NCI-H2081 treated with DMSO at 0.1 percent for 48 hours (cell line): ENCODE results near the gene NDUFA13.

ENCODE experiments used
- DNase-seq: peaks from one replicate; lab custom pipeline; 2025; lab: John Stamatoyannopoulos, UW

The NDUFA13 gene

GRCh38 chr19:19489804-19490204 lies 26.2 kb upstream of the NDUFA13 start:
- DNase-seq, result no peak

GRCh38 chr19:19490214-19490968 lies 25.6 kb upstream of the NDUFA13 start:
- DNase-seq, result peak; percentile 8

- no peak for DNase-seq
These were observed 24.6 kb upstream of the NDUFA13 start for GRCh38 chr19:19491321-19492025.

DNA sequence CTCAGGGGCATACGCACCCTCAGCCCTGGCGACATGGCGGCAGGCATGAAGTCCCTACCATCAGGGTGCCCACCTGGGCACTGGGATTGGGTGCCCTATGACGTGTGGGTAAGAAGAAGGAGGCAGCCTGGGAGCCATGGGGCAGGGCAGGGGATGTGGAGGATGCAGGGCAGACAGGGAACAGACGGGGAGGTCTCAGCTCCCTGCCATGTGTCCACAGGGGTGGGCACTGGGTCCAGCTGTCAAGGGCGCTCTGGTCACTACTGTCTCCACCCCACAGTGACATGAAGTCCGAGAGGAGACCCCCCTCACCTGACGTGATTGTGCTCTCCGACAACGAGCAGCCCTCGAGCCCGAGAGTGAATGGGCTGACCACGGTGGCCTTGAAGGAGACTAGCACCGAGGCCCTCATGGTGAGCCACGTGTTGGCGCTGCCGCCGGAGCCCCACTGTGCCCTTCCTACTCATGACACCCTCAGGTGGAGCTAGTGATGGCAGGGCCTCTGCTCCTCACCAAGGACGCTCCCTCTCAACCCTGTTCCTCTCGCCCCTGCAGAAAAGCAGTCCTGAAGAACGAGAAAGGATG lies 23.9 kb upstream of the NDUFA13 start:
- DNase-seq, result no peak

- no peak for DNase-seq
These were observed 22.0 kb upstream of the NDUFA13 start for GRCh38 chr19:19493841-19494546.

DNA sequence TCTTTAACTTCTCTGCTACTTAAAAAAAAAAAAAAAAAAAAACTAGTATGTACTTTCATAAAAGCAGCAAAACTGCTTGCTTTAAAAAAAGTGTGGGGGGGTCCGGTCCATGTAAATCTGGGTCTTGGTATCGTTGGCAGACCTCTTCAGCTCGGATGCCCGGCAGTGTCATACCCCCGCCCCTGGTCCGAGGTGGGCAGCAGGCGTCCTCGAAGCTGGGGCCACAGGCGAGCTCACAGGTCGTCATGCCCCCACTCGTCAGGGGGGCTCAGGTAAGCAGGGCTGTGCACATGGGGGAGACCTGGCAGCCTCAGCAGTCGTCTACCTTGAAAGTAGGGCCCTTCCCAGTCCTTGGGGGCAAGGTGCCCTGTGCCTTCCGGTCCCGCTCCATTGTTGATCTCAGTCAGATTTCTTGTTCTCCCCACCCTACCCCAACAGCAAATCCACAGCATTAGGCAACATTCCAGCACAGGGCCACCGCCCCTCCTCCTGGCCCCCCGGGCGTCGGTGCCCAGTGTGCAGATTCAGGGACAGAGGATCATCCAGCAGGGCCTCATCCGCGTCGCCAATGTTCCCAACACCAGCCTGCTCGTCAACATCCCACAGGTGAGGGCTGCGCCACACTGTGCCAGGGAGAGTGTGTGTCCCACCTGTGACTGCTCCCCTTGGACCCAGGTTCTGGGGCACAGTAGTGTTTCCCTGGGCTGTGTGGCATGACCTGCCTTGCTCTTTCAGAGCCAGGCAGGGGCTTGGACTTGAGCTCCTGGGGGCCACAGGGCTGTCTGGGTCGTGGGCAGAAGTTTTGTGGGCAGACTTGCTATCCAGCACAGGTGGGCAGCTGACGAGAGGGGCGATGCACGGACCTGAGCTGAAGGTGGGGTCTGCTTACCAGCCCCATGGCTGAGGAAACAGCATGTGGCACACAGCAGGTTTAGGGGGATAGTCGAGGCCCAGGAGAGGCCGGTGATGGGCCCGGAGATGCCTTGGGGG lies 20.1 kb upstream of the NDUFA13 start:
- no peak for DNase-seq

- DNase-seq, result no peak
These were observed 17.6 kb upstream of the NDUFA13 start for GRCh38 chr19:19498255-19498991.

DNA sequence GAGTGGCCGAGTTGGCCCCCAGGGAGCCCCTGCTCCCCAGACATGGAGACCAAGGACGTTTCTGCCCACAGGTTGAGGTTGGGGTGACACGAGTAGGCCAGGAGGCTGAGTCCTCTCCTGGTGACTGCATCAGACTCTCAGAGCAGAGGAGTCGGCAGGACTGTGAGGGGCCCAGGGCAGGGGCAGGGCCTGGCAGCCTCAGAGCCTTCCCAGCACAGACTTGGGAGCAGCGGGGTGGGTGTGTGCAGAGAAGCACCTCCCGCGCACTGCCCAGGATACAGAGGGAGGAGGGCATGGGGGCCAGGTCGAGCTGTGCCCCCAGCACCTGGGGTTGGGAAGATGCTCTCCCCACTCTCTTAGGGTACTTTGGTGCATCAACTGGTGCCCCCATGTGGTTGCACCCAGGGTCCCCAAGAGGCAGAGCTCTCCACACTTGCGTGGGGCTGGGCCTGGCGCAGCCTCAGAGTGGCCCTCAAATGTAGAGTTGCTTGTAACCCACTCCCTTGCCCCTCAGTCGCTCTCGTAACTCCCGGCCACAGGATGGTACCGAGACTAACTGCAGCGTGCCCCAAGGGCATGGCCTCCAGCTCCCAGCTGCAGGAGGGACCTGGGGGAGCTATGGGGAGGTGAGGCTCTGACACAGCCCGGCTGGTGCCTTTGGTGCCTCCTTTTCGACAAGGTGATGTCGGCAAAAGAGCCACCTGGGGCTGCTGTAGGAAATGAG lies 16.6 kb upstream of the NDUFA13 start:
- DNase-seq, result no peak

- DNase-seq, result no peak
These were observed 14.9 kb upstream of the NDUFA13 start for GRCh38 chr19:19500975-19501644.

DNA sequence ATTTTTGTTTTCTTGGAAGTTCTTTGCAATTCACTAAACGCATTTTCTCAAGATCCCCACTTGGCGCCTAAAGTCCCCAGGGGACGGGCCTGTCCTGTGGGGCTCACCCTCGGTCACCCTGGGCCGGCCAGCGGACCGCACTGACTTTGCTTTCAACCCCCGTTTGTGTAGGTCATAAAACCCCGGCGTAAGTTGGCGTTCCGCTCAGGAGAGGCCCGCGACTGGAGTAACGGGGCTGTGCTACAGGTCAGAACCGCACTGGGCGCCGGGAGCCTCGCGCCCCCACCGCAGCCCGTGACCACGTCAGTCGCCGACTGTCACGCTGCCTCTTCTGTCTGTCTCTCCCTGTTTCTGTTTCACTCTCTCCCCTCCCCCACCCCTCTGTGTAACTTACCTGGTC lies 14.2 kb upstream of the NDUFA13 start:
- DNase-seq, result no peak

- no peak for DNase-seq
These were observed 13.7 kb upstream of the NDUFA13 start for GRCh38 chr19:19502281-19502680.

DNA sequence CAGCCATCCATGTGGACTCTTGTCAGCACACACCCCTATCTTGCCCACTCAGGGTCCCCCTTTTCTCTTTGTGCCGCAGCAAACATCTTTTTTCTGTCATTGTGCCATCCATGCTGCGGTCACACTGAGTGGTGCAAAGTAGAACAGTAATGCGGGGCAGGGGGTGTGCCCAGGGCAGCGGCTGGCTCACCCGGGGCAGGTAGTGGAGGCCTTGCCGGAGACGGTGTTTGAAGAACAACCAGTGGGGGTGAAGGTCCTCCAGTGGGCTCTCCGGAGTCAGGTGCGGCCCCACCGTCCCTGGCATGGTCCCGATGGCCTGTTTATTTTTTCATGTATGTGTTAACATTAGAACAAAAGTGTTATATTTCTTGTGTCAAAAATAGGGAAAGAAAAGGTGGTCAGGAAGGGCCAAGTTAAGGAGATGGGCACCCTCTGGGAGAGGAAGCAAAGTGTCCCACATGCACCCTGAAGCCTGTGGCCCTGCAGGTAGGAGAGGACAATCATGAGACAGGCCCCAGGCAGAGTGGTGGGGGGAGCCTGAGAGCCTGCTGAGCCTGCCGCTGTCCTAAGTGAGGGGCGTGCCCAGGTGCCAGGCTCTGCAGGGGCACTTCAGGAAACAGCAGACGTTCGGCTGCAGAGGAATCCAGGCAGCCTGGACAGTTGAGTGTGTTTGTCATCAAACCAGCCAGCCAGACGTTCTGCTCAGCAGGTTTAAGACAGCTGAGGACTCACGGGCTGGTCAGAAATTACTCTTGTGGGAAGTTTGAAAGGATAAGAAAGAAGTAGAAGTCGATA lies 13.0 kb upstream of the NDUFA13 start:
- DNase-seq, result no peak

- DNase-seq, result no peak
These were observed 11.0 kb upstream of the NDUFA13 start for GRCh38 chr19:19504754-19505668.

- no peak for DNase-seq
These were observed 10.2 kb upstream of the NDUFA13 start for GRCh38 chr19:19505669-19506326.

GRCh38 chr19:19506592-19506991 lies 9.4 kb upstream of the NDUFA13 start:
- no peak for DNase-seq

GRCh38 chr19:19507354-19507753 lies 8.7 kb upstream of the NDUFA13 start:
- DNase-seq, result no peak

DNA sequence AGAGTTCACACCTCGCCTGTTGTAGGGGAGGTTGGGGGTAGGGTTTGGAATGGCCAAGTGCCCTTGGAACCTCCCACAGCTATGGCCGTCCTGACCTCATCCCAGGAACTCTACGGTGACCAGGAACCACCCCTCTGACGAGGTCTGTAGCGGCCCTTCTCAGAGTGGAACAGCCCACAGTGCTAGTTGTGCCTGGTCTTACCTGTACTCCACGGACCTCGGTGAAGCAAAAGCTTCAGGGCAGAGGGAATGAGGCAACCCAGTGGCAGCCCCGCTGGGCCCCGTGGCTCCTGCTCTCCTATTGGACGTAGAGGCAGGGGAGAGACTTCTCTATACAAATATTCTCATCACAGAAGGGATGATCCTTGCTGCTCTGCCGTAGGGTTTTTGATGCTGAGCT lies 7.8 kb upstream of the NDUFA13 start:
- DNase-seq, result no peak
